K562 (cell line): ENCODE measurements around the gene CHRM1. TPM values are rescaled to one million over a fixed set of nuclear protein-coding genes. Genes with fewer than 3 reads are reported as not detected.

Source experiments
- ATAC-seq: fragments of 200-7000 bp; cut with Tn5 transposase; 3 replicates; pipeline ENCODE4 v1.9.1; 2020; ENCODE audit warnings: moderate library complexity
- BruUV-seq: library from RNA; stranded (reverse); fragments of 400-500 nt; replicated peaks from 2 replicates; lab custom pipeline; 2021; lab: Mats Ljungman, UMichigan
- CTCF ChIA-PET: fragments of 300-600 bp; formaldehyde crosslinking; extraction: SDS; loops from one replicate; lab custom pipeline; 2021; ENCODE audit warnings: low intra/inter-chr PET ratio; lab: Yijun Ruan, JAX
- POLR2A ChIA-PET: fragments of 300-600, 350-650 bp; sonication (Branson Sonifier 250); formaldehyde crosslinking; extraction: SDS; loops from one replicate; lab custom pipeline; 2021; ENCODE audit warnings: antibody characterized with exemption, inconsistent platforms; lab: Yijun Ruan, JAX
- DNase-seq, 4 experiments: peaks; one replicate each; pipeline versions ENCODE4 v3.0.0 to v3.0.0-alpha.2; 2011 to 2018; ENCODE audit warnings: low spot score in 3 of 4, mixed read lengths in 3 of 4; ENCODE audit errors: extremely low read depth in 1 of 4
- FAIRE-seq: peaks from 2 replicates; lab custom pipeline; 2011; peaks lifted over from hg19 to GRCh38; lab: Jason Lieb, UNC
- H2AFZ ChIP-seq: 2 replicates; pipeline ENCODE4 v1.6.0; 2011; ENCODE audit warnings: low read depth, low read length, control low read depth, inconsistent platforms
- H3K27ac ChIP-seq: fragments of 200-600 bp; 3 replicates; pipeline ENCODE4 v1.8.0; 2011; ENCODE audit warnings: low read depth, mild to moderate bottlenecking, control low read depth, inconsistent platforms, low read length, moderate library complexity, mixed read lengths; ENCODE audit errors: extremely low read depth
- H3K27me3 ChIP-seq, 2 experiments: fragments of 300-600 bp in 1 of 2; 2 replicates in 1 of 2; 3 replicates in 1 of 2; pipeline versions ENCODE4 v1.6.0 to v1.8.0; 2011; ENCODE audit warnings: inconsistent platforms in 2 of 2, low read length in 2 of 2, mild to moderate bottlenecking in 1 of 2, mixed read lengths in 1 of 2, moderate library complexity in 1 of 2; ENCODE audit not compliant: control insufficient read depth in 2 of 2, insufficient read depth in 2 of 2
- H3K36me3 ChIP-seq: fragments of 300-600 bp; 3 replicates; pipeline ENCODE4 v1.8.0; 2011; ENCODE audit warnings: mild to moderate bottlenecking, low read length, inconsistent platforms; ENCODE audit not compliant: control insufficient read depth, insufficient read depth
- H3K4me1 ChIP-seq, 2 experiments: fragments of 200-600 bp in 1 of 2; replicated peaks in 1 of 2; 2 replicates in 1 of 2; 3 replicates in 1 of 2; pipeline versions ENCODE4 v1.5.1 to v1.8.0; 2011; ENCODE audit warnings: inconsistent platforms in 2 of 2, low read length in 2 of 2, mild to moderate bottlenecking in 1 of 2, mixed read lengths in 1 of 2, moderate library complexity in 1 of 2; ENCODE audit not compliant: control insufficient read depth in 2 of 2, insufficient read depth in 2 of 2
- H3K4me2 ChIP-seq: 2 replicates; pipeline ENCODE4 v1.6.1; 2011; ENCODE audit warnings: low read length, control low read depth, inconsistent platforms, mixed read lengths; ENCODE audit not compliant: insufficient read depth
- H3K4me3 ChIP-seq: fragments of 200-600 bp; sonication (generic), shearing (Covaris generic); 2 replicates; pipeline ENCODE4 v1.5.1; 2016; ENCODE audit warnings: control low read depth, inconsistent platforms
- H3K79me2 ChIP-seq: fragments of 200-600 bp; 3 replicates; pipeline ENCODE4 v1.8.0; 2011; ENCODE audit warnings: low read length, inconsistent platforms; ENCODE audit not compliant: control insufficient read depth, insufficient read depth
- H3K9ac ChIP-seq, 2 experiments: 2 replicates each; pipeline versions ENCODE4 v1.6.0 to v1.6.1; 2011; ENCODE audit warnings: low read depth in 2 of 2, low read length in 2 of 2, control low read depth in 1 of 2, inconsistent platforms in 1 of 2, mild to moderate bottlenecking in 1 of 2, mixed read lengths in 1 of 2; ENCODE audit not compliant: insufficient read depth in 1 of 2
- H3K9me1 ChIP-seq: one replicate; pipeline ENCODE4 v1.6.0; 2011; ENCODE audit warnings: inconsistent platforms, mild to moderate bottlenecking, low read length, moderate library complexity; ENCODE audit not compliant: control insufficient read depth, insufficient read depth
- H3K9me3 ChIP-seq: replicated peaks from 2 replicates; pipeline ENCODE4 v1.5.1; 2011; ENCODE audit warnings: low read depth, low read length, inconsistent platforms; ENCODE audit not compliant: control insufficient read depth, insufficient read depth
- H4K20me1 ChIP-seq: replicated peaks from 2 replicates; pipeline ENCODE4 v1.6.1; 2011; ENCODE audit warnings: low read length, inconsistent platforms, mixed read lengths; ENCODE audit not compliant: control insufficient read depth, insufficient read depth
- FOXK1 ChIP-seq: sonication (generic); formaldehyde crosslinking; IDR thresholded peaks from 2 replicates; pipeline ENCODE4 v1.8.0; 2022; ENCODE audit warnings: missing genetic modification reagents, mild to moderate bottlenecking, borderline replicate concordance
- NRF1 ChIP-seq, 2 experiments: fragments of 450-650 bp; IDR thresholded peaks in 1 of 2; conservative IDR thresholded peaks in 1 of 2; 2 replicates each; pipeline ENCODE4 v1.6.1; 2014; ENCODE audit warnings: mild to moderate bottlenecking in 2 of 2
- WGBS: fragments of 100-300 bp; shearing (Covaris generic); methylation state at CpG from one replicate; pipeline ENCODE4 v1.1.6; 2016; ENCODE audit warnings: low coverage, mixed read lengths; ENCODE audit not compliant: insufficient coverage; ENCODE audit errors: missing lambda C conversion rate; 5-methylcytosine and 5-hydroxymethylcytosine counted together
- in situ Hi-C: fragments of 300-500 bp; cut with MboI; formaldehyde crosslinking; loops from 4 replicates; pipeline ENCODE4 v1.15.0; 2018; ENCODE audit warnings: inconsistent platforms, mixed read lengths
- intact Hi-C: fragments of 100-400 bp; cut with micrococcal nuclease; formaldehyde crosslinking; loops from 2 replicates; pipeline ENCODE4 v1.14.2; 2022
- polyA plus RNA-seq, 8 experiments: library from polyadenylated mRNA; depleted of rRNA in 4 of 8; stranded (reverse) in 5 of 8; unstranded in 3 of 8; fragments of >200 nt; fragmentation: Nextera tagmentation in 2 of 8; fragmentation: Illumina TruSeq in 1 of 8; extraction: Ambion mirVana in 2 of 8; extraction: Trizol in 1 of 8; gene quantifications; 2 replicates each; pipeline versions ENCODE4 v1.2.1 to v1.2.3, GENCODE V29; 2011 to 2014; ENCODE audit warnings: inconsistent platforms in 1 of 8, missing spikeins in 1 of 8
- total RNA-seq, 7 experiments: library from RNA; depleted of rRNA in 6 of 7; stranded (reverse); fragments of >200 nt in 6 of 7; fragmentation: Illumina TruSeq in 2 of 7; extraction: Trizol in 2 of 7; gene quantifications; 2 replicates each; pipeline versions ENCODE4 v1.2.1 to v1.2.3, GENCODE V29; 2011 to 2021; ENCODE audit warnings: low replicate concordance in 1 of 7
- TF ChIP-seq, protein P1 (sequence below), 2 experiments: fragments of 450-650 bp in 1 of 2; IDR thresholded peaks; 2 replicates each; pipeline ENCODE4 v1.6.1; 2011 to 2017; ENCODE audit warnings: low read depth in 2 of 2, antibody characterized with exemption in 1 of 2, borderline replicate concordance in 1 of 2, low read length in 1 of 2, mild to moderate bottlenecking in 1 of 2, mixed read lengths in 1 of 2; ENCODE audit not compliant: control insufficient read depth in 1 of 2

Gene CHRM1
- total and polyA plus RNA-seq, 9 of the 15 experiments (the other 6 are each of a cell fraction or from before 2014, with no cell fraction given) = not detected

DNA sequence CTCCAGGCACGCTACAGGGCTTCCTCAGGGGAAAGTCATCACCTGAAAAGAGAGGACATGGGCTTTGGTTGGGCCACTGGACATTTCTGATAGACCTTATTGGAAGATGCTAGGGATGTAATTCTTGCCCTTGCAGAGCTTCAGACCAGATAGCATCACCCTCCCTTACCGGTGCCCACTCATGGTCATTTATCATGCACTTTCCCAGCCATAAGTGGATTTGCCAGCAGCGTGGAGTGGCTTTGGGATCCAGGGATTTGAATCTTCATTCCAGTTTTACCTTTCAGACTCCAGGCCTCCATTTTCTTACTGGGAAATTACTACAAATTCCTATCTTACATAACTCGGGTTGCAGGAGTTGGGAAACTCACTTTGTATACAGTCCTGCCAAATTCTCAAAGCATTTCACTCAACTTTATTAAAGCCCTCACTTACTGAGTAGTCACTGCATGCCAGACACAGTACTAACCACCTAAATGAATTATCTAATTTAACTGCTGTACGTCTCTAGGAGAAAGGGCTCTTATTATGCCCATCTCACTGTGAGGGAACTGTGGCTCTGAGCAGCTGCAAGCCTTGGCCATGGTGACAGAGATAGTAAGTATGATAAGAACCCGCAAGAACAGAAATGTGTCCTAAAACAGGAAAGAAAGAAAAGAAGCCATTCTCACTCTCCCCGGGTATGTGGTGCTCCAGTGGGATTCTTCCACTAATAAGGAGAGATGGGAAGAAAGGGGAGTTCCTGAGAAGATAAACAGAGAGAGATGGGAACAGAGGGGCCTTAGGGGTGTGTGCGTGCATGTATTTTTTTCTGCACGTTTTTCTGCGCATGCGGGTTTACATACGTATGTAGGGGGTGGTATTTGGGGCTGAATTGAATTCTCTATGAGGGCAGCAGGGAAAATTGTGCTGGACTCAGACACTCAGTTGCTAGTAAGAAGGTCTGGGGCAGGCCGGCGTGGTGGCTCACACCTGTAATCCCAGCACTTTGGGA, 9.7 kb downstream of the CHRM1 start:
- no peak for FAIRE-seq
- in situ Hi-C loops = no loop called here

More for the DNA sequence above, 9.7 kb downstream of the CHRM1 start:
- ChIA-PET POLR2A (interaction anchor here (0.8 to 1.2 kb wide), 3 partner anchors 16 to 27 kb away, joined by 3 to 4 read pairs (median 4); no protein-coding TSS in a partner anchor), CTCF (interaction anchor here (3.4 kb wide), 1 partner anchor 112 kb away, joined by 36 read pairs; no protein-coding TSS in a partner anchor)
- Histone ChIP-seq H2AFZ (peak overlapping the region; percentile 47; the same call in 1 of the 2 replicates), H3K9me3 (no peaks in the 10 kb centered on the region), H3K4me1 (peaks cover 0 to 18% of the 10 kb centered on the region in 2 experiments; a peak in 3 of 5 replicates), H3K27me3 (peaks cover 0 to 17% of the 10 kb centered on the region in 2 experiments; a peak in 1 of 5 replicates), H3K9ac (no peak overlapping the region)
- intact Hi-C loops = no loop called here
- no TSS peak for BruUV-seq
- no peak for DNase-seq
- TF ChIP-seq, protein P1, sequence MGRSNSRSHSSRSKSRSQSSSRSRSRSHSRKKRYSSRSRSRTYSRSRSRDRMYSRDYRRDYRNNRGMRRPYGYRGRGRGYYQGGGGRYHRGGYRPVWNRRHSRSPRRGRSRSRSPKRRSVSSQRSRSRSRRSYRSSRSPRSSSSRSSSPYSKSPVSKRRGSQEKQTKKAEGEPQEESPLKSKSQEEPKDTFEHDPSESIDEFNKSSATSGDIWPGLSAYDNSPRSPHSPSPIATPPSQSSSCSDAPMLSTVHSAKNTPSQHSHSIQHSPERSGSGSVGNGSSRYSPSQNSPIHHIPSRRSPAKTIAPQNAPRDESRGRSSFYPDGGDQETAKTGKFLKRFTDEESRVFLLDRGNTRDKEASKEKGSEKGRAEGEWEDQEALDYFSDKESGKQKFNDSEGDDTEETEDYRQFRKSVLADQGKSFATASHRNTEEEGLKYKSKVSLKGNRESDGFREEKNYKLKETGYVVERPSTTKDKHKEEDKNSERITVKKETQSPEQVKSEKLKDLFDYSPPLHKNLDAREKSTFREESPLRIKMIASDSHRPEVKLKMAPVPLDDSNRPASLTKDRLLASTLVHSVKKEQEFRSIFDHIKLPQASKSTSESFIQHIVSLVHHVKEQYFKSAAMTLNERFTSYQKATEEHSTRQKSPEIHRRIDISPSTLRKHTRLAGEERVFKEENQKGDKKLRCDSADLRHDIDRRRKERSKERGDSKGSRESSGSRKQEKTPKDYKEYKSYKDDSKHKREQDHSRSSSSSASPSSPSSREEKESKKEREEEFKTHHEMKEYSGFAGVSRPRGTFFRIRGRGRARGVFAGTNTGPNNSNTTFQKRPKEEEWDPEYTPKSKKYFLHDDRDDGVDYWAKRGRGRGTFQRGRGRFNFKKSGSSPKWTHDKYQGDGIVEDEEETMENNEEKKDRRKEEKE (IDR thresholded peaks at IDR 0.05; ENCODE audit: borderline replicate concordance in 1 of 2, control insufficient read depth in 1 of 2, low read depth in 2 of 2, low read length in 1 of 2) = no peak
- no peak for TF ChIP-seq FOXK1
- TF ChIP-seq NRF1 (conservative IDR thresholded peaks at IDR 0.05 in 1 of 2, IDR thresholded peaks at IDR 0.05 in 1 of 2) = peak; percentile 26 to 29; a peak in 2 of 4 replicates
- TF ChIP-seq, all 486 proteins: peak for 1
- Histone ChIP-seq H3K27ac (no peak overlapping the region), H3K4me3 (no peak overlapping the region), H4K20me1 (no peaks in the 10 kb centered on the region), H3K4me2 (no peak overlapping the region), H3K9me1 (no peaks in the 10 kb centered on the region), H3K36me3 (no peaks in the 10 kb centered on the region), H3K79me2 (no peaks in the 10 kb centered on the region)
- ATAC-seq = no peak
- WGBS = 22% methylated on average over 14 of the region's 14 CpGs
